NB4 (cell line): ENCODE measurements around the gene ZFP36L1.

Experiments used
- DNase-seq: peaks from one replicate; pipeline ENCODE4 v3.0.0; 2010; ENCODE audit warnings: low read depth
- H3K4me3 ChIP-seq: one replicate; pipeline ENCODE4 v1.5.1; 2011; ENCODE audit warnings: mild to moderate bottlenecking, low read depth, low read length, moderate library complexity
- MYC ChIP-seq: IDR thresholded peaks from 2 replicates; pipeline ENCODE4 v1.6.1; 2011; ENCODE audit warnings: low read depth, low read length
- POLR2A ChIP-seq: IDR thresholded peaks from 2 replicates; pipeline ENCODE4 v1.6.1; 2011; ENCODE audit warnings: mild to moderate bottlenecking; ENCODE audit not compliant: insufficient read length; ENCODE audit errors: extremely low read depth
- TF ChIP-seq, protein P1 (sequence below): IDR thresholded peaks from one replicate; pipeline ENCODE4 v1.5.1; 2012; ENCODE audit warnings: low read depth, low read length
- TF ChIP-seq, protein P2 (sequence below): IDR thresholded peaks from 2 replicates; pipeline ENCODE4 v1.6.1; 2011; ENCODE audit warnings: low read depth, low read length

ZFP36L1 gene

DNA sequence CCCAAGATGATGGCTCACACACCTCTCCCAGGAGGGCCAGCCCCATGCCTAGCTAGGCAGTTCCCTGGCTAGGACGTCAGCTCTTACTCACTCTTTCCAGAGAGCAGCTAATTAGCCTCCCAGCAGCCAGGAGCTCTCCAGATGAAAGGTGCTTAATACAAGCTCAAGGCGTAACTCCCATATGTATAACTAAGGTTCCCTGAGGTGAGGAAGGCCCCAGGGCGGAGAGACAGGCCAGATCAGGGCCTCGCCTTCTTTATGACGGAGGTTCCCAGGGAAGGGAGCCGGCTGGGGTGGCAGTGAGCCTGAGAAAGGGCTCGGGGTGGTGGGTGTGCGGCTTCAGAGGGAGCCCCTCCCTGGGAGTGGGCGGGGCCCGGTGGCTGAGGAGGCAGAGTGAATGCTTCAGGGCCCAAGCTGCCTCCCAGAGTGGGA is 26.4 kb upstream of the ZFP36L1 start:
- no peak for DNase-seq
- TF ChIP-seq POLR2A, result no peak
- TF ChIP-seq, protein P1, sequence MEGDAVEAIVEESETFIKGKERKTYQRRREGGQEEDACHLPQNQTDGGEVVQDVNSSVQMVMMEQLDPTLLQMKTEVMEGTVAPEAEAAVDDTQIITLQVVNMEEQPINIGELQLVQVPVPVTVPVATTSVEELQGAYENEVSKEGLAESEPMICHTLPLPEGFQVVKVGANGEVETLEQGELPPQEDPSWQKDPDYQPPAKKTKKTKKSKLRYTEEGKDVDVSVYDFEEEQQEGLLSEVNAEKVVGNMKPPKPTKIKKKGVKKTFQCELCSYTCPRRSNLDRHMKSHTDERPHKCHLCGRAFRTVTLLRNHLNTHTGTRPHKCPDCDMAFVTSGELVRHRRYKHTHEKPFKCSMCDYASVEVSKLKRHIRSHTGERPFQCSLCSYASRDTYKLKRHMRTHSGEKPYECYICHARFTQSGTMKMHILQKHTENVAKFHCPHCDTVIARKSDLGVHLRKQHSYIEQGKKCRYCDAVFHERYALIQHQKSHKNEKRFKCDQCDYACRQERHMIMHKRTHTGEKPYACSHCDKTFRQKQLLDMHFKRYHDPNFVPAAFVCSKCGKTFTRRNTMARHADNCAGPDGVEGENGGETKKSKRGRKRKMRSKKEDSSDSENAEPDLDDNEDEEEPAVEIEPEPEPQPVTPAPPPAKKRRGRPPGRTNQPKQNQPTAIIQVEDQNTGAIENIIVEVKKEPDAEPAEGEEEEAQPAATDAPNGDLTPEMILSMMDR, result no peak
- TF ChIP-seq, protein P2, sequence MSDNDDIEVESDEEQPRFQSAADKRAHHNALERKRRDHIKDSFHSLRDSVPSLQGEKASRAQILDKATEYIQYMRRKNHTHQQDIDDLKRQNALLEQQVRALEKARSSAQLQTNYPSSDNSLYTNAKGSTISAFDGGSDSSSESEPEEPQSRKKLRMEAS, result no peak
- TF ChIP-seq MYC, result no peak

DNA sequence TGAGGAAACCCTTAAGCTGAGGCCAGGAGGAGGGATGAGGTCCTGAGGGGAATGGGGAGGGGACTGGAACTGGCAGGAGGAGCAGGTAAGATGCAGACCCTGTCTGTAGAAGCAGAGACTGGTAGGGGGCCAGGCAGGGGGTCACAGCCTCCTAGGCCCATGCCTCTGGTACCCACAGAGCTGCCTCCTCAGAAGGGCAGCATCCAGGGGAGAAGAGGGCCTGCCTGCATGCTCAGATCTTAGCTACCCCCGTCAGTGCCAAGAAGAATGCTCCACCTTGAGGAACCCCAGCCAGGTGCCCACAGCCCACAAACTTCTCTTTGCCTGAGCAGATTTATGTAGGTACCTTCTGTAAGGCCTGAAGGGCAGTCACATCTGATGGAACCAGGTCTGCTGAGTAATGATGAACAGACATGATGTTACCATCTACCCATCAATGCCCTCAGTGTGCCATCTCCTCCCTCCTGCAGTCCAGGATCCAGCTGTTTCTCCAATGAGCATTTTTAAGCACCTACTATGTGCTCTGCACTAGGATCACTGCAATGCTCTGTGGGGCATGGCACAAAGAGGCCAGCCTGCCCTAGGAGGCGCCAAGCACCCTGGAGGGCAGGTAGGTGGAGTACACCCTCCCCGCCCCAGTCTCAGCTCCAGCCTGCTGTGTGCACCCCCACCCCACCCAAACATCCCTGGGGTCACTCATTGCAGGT is 24.8 kb upstream of the ZFP36L1 start:
- TF ChIP-seq, protein P2, result no peak
- TF ChIP-seq POLR2A (no peak), MYC (no peak)
- TF ChIP-seq, protein P1, result no peak
- H3K4me3 ChIP-seq, result no peak overlapping the region
- no peak for DNase-seq

More for the DNA sequence above, 26.4 kb upstream of the ZFP36L1 start:
- no peak overlapping the region for H3K4me3 ChIP-seq

DNA sequence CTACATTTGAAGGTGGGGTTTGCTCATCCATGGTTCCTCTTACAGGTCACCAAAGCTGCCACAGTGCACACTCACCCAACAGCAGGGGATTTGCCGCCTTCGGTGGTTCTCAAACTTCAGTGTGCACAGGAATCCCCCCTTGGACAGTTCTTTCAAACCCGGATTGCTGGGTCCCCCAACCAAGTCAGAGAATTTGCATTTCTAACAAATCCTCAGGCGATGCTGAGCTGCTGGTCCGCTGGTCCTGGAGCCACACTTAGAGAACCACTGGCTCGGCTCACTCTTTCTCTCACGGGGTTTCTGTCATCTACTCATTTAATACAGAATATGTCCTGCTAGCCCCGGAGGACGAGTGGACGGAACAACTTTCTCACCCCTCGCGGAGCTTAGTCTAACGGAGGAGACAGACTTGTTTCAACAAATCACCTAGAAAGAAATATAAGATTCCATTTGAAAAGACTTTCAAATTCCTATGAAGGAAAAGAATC is 24.1 kb upstream of the ZFP36L1 start:
- H3K4me3 ChIP-seq, result no peak overlapping the region
- TF ChIP-seq, protein P1, result no peak
- no peak for DNase-seq

DNA sequence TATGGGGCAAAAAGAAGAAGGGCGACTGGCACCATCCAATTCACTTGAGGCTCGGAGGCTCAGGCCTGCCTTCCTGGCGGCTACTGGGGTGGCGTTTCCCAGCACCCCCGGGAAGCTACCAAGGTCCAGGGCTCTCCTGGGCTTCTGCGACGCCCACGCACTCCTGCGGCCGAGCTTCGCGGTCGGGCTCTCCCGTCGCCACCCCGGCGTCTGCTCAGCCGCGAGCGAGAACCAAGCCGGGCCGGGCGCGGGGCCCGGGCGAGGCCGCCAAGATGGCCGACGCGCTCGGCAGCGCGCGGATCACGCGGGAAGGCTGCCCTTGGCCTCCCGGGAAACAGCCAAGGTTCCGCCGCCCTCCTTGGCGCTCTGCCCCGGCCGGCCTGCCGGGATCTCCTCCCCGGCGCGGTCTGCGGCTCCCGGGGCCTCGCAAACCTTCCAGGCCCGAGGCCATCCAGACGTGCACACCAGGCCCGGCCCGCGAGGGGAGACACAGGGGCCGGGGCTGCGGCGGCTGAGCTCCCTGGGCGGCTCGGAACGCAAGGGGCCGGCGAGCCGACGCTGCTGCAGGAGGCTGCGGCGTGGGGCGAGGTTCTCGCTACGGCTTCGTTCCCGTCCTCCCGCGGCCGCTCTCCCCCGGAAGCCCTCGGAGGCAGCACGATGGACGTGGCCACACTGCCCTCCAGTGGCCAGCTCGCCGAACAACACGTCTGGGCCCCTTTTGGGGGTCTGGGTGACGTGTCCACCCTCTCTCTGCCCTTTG is 23.5 kb upstream of the ZFP36L1 start:
- DNase-seq, result peak; percentile 84
- TF ChIP-seq MYC (peak; percentile 26; the same call in 1 of the 2 replicates), POLR2A (no peak)
- TF ChIP-seq, protein P1, result peak; percentile 68
- TF ChIP-seq, protein P2, result no peak
- no peak overlapping the region for H3K4me3 ChIP-seq

DNA sequence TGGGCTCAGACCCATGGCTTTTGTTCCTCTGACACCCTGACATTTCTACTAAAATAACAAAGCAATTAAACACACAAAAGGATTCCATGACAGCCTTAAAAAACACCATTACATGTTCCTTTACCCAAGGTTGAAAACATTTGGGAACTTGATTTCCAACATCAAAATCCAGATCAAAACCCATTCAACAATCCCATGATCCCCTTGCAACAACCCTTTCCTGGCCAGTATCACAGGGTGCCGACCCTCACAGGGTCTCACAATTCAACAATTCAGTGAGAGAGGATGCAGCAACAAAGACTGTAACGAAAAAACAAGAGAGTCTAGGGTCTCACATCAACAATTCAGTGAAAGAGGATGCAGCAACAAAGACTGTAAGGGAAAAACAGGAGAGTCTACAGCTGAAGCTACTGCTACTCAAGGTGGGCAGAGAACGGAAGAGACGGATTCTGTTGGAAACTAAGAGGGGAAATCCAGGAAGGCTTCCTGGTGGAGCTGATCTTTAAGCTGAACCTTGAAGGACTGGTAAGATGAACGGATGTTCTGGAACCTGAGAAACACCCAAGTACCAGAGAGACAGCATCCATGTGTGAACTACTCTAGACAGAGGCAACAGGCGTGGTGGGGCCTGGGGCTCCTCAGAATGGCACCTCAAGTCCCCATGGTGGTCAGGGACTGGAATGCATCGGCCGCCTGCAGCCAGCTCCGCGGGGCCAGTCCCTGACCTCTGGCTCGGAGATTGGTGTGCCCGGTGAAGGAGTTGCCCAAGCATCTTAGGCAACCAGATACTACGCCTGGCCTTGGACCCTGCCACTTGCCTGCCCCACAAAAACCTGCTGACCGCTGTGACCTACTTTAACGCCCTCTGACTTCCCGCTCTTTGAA is 22.7 kb upstream of the ZFP36L1 start:
- no peak overlapping the region for H3K4me3 ChIP-seq

More for the DNA sequence above, 22.7 kb upstream of the ZFP36L1 start:
- TF ChIP-seq POLR2A (no peak), MYC (no peak)
- TF ChIP-seq, protein P1, result no peak
- TF ChIP-seq, protein P2, result no peak
- no peak for DNase-seq
